Stromal cell of bone marrow (primary cell): ENCODE results near the gene TTC23.
"Not testable (repeated sequence)": the region's sequence is repeated elsewhere in the genome, so short reads cannot be mapped to it uniquely, and the experiment has no call there.

Experiments
- DNase-seq: peaks from one replicate; pipeline ENCODE4 v3.0.0-alpha.2; 2012; ENCODE audit warnings: low read depth

TTC23 gene

GRCh38 chr15:99250001-99250400 is 620 bp upstream of the TTC23 start:
- DNase-seq: no peak

- no peak for DNase-seq
These were observed 1.2 kb downstream of the TTC23 start for GRCh38 chr15:99248000-99248715.

- DNase-seq: no peak
These were observed 2.3 kb downstream of the TTC23 start for GRCh38 chr15:99247062-99247461.

GRCh38 chr15:99244306-99244705 is 5.1 kb downstream of the TTC23 start:
- DNase-seq: no peak

DNA sequence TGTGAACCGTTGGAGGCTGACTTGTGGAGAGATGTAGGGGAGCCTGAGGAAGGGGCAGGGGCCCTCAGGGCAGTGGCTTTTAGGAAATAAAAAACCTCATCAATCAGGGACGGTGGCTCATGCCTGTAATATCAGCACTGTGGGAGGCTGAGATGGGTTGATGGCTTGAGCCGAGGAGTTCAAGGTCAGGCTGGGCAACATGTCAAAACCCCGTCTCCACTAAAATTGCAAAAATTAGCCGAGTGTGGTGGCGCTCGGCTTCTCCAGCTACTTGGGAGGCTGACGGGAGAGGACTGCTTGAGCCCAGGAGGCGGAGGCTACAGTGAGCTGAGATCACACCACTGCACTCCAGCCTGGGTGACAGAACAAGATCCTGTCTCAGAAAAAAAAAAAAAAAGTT is 7.6 kb downstream of the TTC23 start:
- DNase-seq: no peak

DNA sequence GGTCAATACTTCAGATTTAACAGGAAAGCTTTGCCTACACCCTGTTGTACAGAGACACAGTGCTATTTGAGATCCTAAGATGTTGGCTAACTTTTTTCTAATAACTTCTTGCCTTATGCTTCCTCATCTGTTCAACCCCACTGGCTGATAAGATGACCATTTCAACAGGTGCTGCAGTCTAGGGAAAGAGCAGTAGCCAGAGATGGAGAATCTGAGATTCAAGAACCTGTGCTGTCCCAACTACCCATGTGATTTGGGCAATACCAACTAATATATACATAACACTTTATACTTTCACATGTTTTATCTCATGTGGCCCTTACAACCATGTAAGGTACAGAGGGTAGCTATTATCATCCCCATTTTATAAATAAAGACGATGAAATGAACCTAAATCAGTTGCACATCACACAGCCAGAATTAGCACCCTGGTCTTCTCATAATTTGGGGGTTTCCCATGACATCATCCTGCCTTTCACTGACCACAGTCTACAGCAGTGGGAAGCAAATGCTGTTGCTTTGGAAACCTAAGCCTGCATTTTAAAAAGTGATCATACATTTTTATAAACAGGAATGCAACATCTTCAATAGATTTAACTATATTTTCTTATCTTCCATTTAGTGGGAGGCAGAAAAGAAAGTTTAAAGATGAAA is 9.7 kb downstream of the TTC23 start:
- no peak for DNase-seq

- no peak for DNase-seq
These were observed 10.5 kb downstream of the TTC23 start for GRCh38 chr15:99238849-99239248.

DNA sequence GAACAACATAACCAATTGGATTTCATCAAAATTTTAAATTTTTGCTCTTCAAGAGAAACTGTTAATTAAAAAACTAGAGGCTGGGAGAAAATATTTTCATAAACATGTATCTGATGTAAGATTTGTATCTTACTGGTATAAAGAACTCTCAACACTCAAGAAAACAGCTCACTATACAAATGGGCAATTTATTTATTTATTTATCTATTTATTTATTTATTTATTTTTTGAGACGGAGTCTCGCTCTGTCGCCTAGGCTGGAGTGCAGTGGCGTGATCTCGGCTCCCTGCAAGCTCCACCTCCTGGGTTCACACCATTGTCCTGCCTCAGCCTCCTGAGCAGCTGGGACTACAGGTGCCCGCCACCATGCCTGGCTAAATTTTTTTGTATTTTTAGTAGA is 15.2 kb downstream of the TTC23 start:
- DNase-seq: not testable (repeated sequence)

- DNase-seq: no peak
These were observed 16.6 kb downstream of the TTC23 start for GRCh38 chr15:99232740-99233139.

GRCh38 chr15:99230867-99231266 is 18.5 kb downstream of the TTC23 start:
- DNase-seq: no peak

GRCh38 chr15:99228120-99228770 is 21.1 kb downstream of the TTC23 start:
- DNase-seq: no peak

GRCh38 chr15:99226802-99227201 is 22.6 kb downstream of the TTC23 start:
- no peak for DNase-seq

- no peak for DNase-seq
These were observed 24.8 kb downstream of the TTC23 start for GRCh38 chr15:99224372-99225214.

DNA sequence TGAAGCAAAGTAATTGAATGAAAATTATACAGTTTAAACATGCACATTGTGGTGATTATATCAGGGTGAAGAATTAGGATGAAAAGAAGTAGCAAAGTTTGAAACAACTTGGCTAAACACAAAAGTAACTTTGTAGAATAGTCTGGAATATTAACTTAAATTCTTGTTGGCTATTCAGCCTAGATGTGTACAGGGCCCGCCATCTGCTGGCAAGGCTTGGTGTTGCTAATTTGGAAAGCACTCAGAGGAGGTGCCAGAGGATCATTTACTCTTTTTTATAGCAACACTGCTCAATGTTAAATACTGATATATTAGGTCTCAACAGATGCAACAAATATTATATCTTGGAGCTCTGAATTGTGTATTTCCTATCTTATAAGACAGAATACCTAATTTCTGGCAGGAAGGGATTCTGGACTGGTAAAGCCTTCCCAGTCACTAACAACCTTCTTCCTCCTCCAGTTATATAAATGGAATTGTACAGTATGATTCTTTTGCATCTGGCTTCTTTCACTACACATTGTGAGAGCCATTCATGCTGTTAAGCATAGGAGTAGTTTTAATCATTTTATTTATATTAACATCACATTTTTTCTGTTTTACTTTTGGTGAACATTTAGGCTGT is 36.1 kb downstream of the TTC23 start:
- DNase-seq: peak; percentile 55

- DNase-seq: no peak
These were observed 37.0 kb downstream of the TTC23 start for GRCh38 chr15:99212406-99212805.

- DNase-seq: no peak
These were observed 37.5 kb downstream of the TTC23 start for GRCh38 chr15:99211926-99212325.

- no peak for DNase-seq
These were observed 39.0 kb downstream of the TTC23 start for GRCh38 chr15:99210334-99210733.

- no peak for DNase-seq
These were observed 40.1 kb downstream of the TTC23 start for GRCh38 chr15:99209326-99209725.

DNA sequence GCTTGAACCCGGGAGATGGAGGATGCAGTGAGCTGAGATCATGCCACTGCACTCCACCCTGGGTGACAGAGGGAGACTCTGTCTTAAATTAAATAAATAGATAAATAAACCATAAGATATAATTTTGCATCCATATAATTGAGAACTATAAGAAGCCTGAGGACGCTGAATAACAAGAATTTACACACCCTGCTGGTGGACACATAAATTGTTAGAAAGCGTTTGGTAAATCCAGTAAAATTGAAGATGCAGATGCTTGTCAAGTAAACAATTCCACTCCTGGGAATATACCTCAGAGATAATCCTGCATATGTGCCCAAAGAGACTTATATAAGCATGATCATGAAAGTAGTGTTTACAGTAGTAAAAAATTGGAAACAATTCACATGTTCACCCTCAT is 41.7 kb downstream of the TTC23 start:
- no peak for DNase-seq

DNA sequence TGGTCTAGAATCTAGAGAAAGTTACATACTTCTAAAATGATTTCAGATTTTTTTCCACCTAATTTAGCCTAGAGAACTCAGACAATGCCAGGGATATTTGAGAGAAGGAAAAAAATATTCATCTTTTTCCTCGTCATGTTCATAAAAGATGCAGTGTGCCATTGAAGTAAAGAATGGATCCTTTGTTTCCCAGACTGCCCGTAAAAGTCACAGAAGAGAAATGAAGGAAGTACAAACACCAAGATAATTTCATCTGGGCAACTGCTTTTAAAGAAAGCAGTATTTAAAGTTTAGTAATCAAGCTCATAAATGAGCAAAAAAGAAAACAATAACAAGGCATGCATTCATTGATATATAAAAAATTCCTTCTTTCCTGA is 47.2 kb downstream of the TTC23 start:
- DNase-seq: no peak

DNA sequence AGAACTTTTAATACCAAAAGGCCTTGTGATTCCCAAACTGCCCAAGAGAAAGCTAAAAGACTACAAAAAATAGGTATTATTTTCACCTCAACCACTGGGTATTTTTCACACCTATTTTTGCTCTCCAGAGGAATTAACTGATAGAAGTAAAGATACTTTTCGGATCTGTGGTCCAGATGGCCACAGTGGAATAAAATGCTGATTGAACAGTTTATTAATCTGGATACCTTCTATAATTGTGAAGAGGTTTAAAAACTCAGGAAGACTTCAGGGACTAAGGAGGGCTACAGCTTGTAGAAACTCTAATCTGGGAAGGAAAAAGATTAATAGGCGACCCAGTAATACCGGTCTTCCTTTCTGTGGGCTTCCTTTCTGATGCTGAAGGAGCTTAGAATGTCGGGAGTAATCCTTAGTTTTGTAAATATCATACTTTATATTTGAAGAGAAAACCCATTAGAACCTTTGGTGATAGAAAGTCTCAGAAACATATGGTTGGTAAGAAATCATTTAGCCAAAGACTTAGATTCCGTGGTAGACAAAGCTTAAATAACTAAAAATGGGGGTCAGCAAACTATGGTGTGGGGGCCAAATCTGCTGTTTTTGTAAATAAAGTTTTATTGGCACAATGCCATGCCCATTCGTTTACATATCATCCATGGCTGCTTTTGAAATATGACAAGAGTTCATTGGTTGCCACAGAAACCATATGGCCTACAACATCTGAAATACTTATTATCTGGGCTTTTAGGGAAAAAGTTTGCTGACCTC is 47.8 kb downstream of the TTC23 start:
- DNase-seq: no peak
